MM.1S (cell line): ENCODE data around the gene ST6GALNAC6.

Experiments used
- DNase-seq: peaks from one replicate; pipeline ENCODE4 v3.0.0-alpha.2; 2015
- H2AFZ ChIP-seq: fragments of 300-600 bp; sonication (generic); 2 replicates; pipeline ENCODE4 v1.6.0; 2016; ENCODE audit warnings: antibody characterized with exemption, low read length
- H3F3A ChIP-seq: fragments of 300-600 bp; sonication (generic); 2 replicates; pipeline ENCODE4 v1.6.1; 2016; ENCODE audit warnings: mild to moderate bottlenecking, antibody characterized with exemption, low read length, moderate library complexity, mixed read lengths; ENCODE audit not compliant: insufficient read depth
- H3K27ac ChIP-seq: fragments of 300-600 bp; sonication (generic); 2 replicates; pipeline ENCODE4 v1.5.1; 2016; ENCODE audit warnings: mild to moderate bottlenecking, low read length
- H3K27me3 ChIP-seq: fragments of 300-600 bp; sonication (generic); replicated peaks from 2 replicates; pipeline ENCODE4 v1.6.0; 2016; ENCODE audit warnings: low read length; ENCODE audit not compliant: insufficient read depth
- H3K36me3 ChIP-seq: fragments of 300-600 bp; sonication (generic); replicated peaks from 2 replicates; pipeline ENCODE4 v1.6.1; 2016; ENCODE audit warnings: mild to moderate bottlenecking, low read length, mixed read lengths; ENCODE audit not compliant: insufficient read depth
- H3K4me1 ChIP-seq: fragments of 300-600 bp; sonication (generic); 2 replicates; pipeline ENCODE4 v1.6.1; 2016; ENCODE audit warnings: low read length, mixed read lengths
- H3K4me2 ChIP-seq: fragments of 300-600 bp; sonication (generic); 2 replicates; pipeline ENCODE4 v1.6.0; 2016; ENCODE audit warnings: low read depth, low read length
- H3K4me3 ChIP-seq: fragments of 300-600 bp; sonication (generic); 2 replicates; pipeline ENCODE4 v1.5.1; 2016; ENCODE audit warnings: low read length, mixed read lengths
- H3K79me2 ChIP-seq: fragments of 300-600 bp; sonication (generic); 2 replicates; pipeline ENCODE4 v1.6.1; 2016; ENCODE audit warnings: mixed run types, low read length, mixed read lengths
- H3K9ac ChIP-seq: fragments of 300-600 bp; sonication (generic); 2 replicates; pipeline ENCODE4 v1.6.1; 2016; ENCODE audit warnings: low read length, mixed read lengths
- H3K9me2 ChIP-seq: fragments of 300-600 bp; sonication (generic); replicated peaks from 2 replicates; pipeline ENCODE4 v1.6.1; 2016; ENCODE audit warnings: mild to moderate bottlenecking, low read length, mixed read lengths; ENCODE audit not compliant: insufficient read depth
- H3K9me3 ChIP-seq: fragments of 300-600 bp; sonication (generic); replicated peaks from 2 replicates; pipeline ENCODE4 v1.6.1; 2016; ENCODE audit warnings: mild to moderate bottlenecking, low read length, mixed read lengths; ENCODE audit not compliant: insufficient read depth
- H4K20me1 ChIP-seq: fragments of 300-600 bp; sonication (generic); 2 replicates; pipeline ENCODE4 v1.6.1; 2016; ENCODE audit warnings: mild to moderate bottlenecking, low read length, moderate library complexity, mixed read lengths; ENCODE audit not compliant: insufficient read depth
- EZH2 ChIP-seq: fragments of 300-600 bp; sonication (generic); optimal IDR thresholded peaks from 2 replicates; pipeline ENCODE3; 2017; ENCODE audit warnings: low read depth, mild to moderate bottlenecking, antibody characterized with exemption, low read length, mixed read lengths
- EZH2phosphoT487 ChIP-seq: fragments of 300-600 bp; sonication (generic); IDR thresholded peaks from 2 replicates; pipeline ENCODE4 v1.6.1; 2018; ENCODE audit warnings: antibody characterized with exemption, low read length
- TF ChIP-seq, protein P1 (sequence below): fragments of 300-600 bp; sonication (generic); IDR thresholded peaks from 2 replicates; pipeline ENCODE4 v1.5.1; 2016; ENCODE audit warnings: antibody characterized with exemption, low read length, mixed read lengths

Gene ST6GALNAC6

GRCh38 chr9:127892831-127893230, 6.6 kb downstream of the ST6GALNAC6 start:
- Histone ChIP-seq H3K9me3 (no peaks in the 10 kb centered on the region), H2AFZ (no peak overlapping the region), H3K4me3 (no peak overlapping the region), H3K27me3 (no peaks in the 10 kb centered on the region), H4K20me1 (no peaks in the 10 kb centered on the region), H3K9ac (no peak overlapping the region), H3K36me3 (no peaks in the 10 kb centered on the region), H3K27ac (no peak overlapping the region), H3K79me2 (no peaks in the 10 kb centered on the region), H3K4me1 (no peaks in the 10 kb centered on the region), H3F3A (no peaks in the 10 kb centered on the region), H3K9me2 (no peaks in the 10 kb centered on the region), H3K4me2 (no peak overlapping the region)
- TF ChIP-seq, protein P1, sequence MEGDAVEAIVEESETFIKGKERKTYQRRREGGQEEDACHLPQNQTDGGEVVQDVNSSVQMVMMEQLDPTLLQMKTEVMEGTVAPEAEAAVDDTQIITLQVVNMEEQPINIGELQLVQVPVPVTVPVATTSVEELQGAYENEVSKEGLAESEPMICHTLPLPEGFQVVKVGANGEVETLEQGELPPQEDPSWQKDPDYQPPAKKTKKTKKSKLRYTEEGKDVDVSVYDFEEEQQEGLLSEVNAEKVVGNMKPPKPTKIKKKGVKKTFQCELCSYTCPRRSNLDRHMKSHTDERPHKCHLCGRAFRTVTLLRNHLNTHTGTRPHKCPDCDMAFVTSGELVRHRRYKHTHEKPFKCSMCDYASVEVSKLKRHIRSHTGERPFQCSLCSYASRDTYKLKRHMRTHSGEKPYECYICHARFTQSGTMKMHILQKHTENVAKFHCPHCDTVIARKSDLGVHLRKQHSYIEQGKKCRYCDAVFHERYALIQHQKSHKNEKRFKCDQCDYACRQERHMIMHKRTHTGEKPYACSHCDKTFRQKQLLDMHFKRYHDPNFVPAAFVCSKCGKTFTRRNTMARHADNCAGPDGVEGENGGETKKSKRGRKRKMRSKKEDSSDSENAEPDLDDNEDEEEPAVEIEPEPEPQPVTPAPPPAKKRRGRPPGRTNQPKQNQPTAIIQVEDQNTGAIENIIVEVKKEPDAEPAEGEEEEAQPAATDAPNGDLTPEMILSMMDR: no peak
- TF ChIP-seq EZH2 (no peak), EZH2phosphoT487 (no peak)
- no peak for DNase-seq

DNA sequence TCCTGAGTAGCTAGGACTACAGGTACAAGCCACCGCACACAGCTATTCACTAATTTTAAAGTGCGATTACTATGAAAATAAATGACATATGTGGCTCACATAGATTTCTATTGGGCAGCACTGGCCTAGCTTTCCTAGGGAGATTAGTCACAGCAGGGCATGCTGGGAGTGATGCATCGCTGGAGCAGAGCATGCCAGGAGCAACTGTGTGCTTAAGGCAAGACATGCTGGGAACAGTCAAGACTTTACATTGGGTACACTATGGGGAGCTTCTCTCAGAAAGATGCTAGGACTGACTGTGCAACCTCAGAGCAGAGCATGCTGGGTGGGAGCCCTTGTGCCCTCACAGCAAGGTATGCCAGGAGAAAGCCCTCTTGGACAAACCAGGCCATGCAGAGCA, 9.3 kb downstream of the ST6GALNAC6 start:
- DNase-seq: no peak
- no peaks in the 10 kb centered on the region for H3K9me2 ChIP-seq
- no peak overlapping the region for H3K9ac ChIP-seq
- no peak overlapping the region for H3K4me2 ChIP-seq
- H3K36me3 ChIP-seq: no peaks in the 10 kb centered on the region
- no peaks in the 10 kb centered on the region for H4K20me1 ChIP-seq
- H3K4me3 ChIP-seq: no peak overlapping the region
- TF ChIP-seq EZH2 (no peak), EZH2phosphoT487 (no peak)
- TF ChIP-seq, protein P1: no peak
- no peaks in the 10 kb centered on the region for H3K9me3 ChIP-seq
- H3F3A ChIP-seq: no peaks in the 10 kb centered on the region
- no peak overlapping the region for H2AFZ ChIP-seq
- no peaks in the 10 kb centered on the region for H3K79me2 ChIP-seq
- no peaks in the 10 kb centered on the region for H3K27me3 ChIP-seq
- H3K27ac ChIP-seq: no peak overlapping the region
- no peaks in the 10 kb centered on the region for H3K4me1 ChIP-seq

- Histone ChIP-seq H3K9me3 (no peaks in the 10 kb centered on the region), H3K36me3 (no peaks in the 10 kb centered on the region), H3K4me3 (no peak overlapping the region), H3K9ac (no peak overlapping the region), H3K4me1 (no peaks in the 10 kb centered on the region), H3K4me2 (no peak overlapping the region), H3F3A (no peaks in the 10 kb centered on the region), H3K27me3 (no peaks in the 10 kb centered on the region), H2AFZ (no peak overlapping the region), H3K9me2 (no peaks in the 10 kb centered on the region), H3K27ac (no peak overlapping the region), H4K20me1 (no peaks in the 10 kb centered on the region), H3K79me2 (no peaks in the 10 kb centered on the region)
- DNase-seq: no peak
- TF ChIP-seq EZH2phosphoT487: no peak
- TF ChIP-seq EZH2: no peak
- TF ChIP-seq, protein P1: no peak
These were observed 11.6 kb downstream of the ST6GALNAC6 start for GRCh38 chr9:127887792-127888191.
